SU-DHL-6 (cell line): ENCODE data around the gene DOK7.

Experiments
- EZH2phosphoT487 ChIP-seq: fragments of 200-600 bp; sonication (generic), shearing (Covaris generic); conservative IDR thresholded peaks from 2 replicates; pipeline ENCODE4 v1.6.1; 2018; ENCODE audit warnings: mild to moderate bottlenecking, antibody characterized with exemption, low read length, moderate library complexity, mixed read lengths
- TF ChIP-seq, protein P1 (sequence below): fragments of 200-600 bp; sonication (generic); IDR thresholded peaks from one replicate; pipeline ENCODE4 v1.5.1; 2017; ENCODE audit warnings: antibody characterized with exemption, mild to moderate bottlenecking, low read length, moderate library complexity; ENCODE audit not compliant: insufficient read depth, poor library complexity, severe bottlenecking

- TF ChIP-seq, protein P1, sequence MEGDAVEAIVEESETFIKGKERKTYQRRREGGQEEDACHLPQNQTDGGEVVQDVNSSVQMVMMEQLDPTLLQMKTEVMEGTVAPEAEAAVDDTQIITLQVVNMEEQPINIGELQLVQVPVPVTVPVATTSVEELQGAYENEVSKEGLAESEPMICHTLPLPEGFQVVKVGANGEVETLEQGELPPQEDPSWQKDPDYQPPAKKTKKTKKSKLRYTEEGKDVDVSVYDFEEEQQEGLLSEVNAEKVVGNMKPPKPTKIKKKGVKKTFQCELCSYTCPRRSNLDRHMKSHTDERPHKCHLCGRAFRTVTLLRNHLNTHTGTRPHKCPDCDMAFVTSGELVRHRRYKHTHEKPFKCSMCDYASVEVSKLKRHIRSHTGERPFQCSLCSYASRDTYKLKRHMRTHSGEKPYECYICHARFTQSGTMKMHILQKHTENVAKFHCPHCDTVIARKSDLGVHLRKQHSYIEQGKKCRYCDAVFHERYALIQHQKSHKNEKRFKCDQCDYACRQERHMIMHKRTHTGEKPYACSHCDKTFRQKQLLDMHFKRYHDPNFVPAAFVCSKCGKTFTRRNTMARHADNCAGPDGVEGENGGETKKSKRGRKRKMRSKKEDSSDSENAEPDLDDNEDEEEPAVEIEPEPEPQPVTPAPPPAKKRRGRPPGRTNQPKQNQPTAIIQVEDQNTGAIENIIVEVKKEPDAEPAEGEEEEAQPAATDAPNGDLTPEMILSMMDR, result no peak
- no peak for TF ChIP-seq EZH2phosphoT487
Measured at GRCh38 chr4:3432381-3432790, 30.7 kb upstream of the DOK7 start.
